ENCODE measurements around the gene DYNC1LI2.

DYNC1LI2 gene

DNA sequence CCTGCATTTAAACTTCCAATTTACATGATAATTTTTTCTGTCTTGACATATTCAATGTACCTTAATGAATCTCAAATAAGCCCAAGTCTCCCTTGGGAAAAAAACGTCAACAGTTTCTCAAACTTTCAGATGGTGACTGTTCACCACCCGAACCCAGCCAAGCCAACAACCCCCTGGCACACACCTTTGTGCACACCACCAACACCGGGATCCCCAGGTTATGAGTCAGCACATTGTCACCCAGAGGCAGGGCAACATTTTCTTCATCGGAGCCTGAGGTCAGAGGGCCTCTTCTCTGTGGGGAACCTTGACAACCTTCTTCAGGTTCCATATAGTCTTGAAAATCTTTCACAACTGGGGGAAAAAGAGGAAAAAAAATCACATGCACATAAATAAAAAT is 15.5 kb downstream of the DYNC1LI2 start:
- DNase-seq: no peak

- no peak for DNase-seq
Measured at GRCh38 chr16:66731101-66731500, 20.3 kb downstream of the DYNC1LI2 start.

DNA sequence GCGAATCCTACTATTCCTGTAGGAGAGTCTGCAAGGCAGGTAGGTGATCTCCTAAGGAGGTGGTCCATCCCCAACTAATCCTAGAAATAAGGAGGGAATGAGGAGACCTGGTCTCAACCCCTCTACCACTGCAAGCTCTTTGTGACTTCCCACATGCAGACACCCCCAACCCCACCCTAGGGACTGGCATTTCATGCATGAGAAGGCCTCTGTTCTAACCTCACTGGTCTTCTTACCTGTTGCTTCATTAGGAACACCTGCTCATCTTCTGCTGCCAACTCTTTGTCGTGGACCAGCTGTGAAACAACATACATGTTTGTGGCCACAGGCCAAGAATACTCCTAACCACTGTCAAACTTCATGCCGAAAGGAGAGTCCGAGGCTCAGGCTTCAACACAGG is 22.6 kb downstream of the DYNC1LI2 start:
- no peak for DNase-seq

DNA sequence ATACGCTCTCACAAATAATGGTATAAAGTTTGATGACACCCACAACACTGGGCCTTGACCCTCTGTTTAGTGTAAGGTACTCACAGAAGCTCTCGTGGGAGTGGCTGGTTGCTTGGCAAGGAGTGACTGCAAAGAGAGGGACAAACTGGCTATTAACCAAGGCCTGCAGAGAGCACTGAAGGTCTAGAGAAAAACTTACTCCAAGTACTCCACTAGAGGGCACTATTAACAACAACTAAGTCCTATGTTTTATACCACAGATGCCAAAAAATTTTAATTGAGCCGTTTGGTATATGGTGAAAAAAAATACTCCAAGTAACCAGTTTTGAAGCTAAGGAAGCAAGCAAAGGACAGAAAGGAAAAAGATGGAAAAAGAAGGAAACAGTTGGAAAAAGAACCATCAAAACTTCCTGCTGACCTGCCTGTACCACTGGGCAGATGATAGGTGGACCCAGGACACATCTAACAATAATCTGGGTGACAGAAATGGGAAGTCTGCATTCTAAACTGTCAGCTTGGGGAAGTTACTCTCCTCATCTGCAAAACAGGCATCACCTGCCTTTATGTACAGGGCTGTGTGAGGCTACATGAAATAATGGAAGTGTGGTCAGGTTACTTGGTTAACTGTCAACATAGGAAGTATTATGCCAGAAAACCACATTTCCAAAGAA is 23.2 kb downstream of the DYNC1LI2 start:
- peak; percentile 12 for DNase-seq

DNA sequence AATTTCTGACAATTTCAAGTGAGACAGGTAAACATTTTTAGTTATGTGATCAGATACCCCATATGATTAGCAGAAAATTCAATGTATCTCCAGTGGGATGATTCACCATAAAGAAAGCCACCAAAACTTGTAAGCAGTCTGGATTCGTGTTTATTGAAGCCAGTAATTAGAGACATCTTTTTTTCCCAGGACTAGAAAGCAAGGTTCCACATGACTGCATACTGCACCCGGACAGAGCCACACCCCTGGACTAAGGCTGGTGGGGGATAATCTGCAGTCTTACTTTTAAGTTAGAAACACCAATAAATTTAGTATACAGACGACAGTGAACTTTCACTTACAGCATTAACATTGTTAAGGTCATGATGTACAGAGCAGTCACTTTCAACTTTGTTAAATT is 30.6 kb downstream of the DYNC1LI2 start:
- DNase-seq: no peak

GRCh38 chr16:66719246-66719645 is 32.2 kb downstream of the DYNC1LI2 start:
- DNase-seq: no peak

DNA sequence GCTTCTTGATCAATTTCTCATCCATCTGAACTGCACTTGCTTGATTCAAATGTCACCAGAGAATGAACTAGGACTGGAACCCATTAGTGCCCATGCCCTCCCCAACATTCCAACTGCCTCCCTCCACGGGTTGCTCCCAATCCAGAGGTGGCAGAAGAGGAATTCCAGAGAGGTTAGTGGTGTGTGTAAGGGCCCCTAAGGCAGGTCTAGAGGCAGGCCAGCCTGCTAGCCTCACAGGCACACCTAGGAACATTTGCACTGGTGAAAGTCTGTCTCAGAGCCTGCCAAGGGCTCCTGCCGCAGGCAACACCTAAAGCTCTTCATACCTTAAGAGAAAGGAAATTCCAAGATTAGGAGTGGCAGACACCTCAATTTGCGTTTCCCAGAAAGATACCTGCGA is 33.6 kb downstream of the DYNC1LI2 start:
- no peak for DNase-seq

- no peak for DNase-seq
Measured at GRCh38 chr16:66717112-66717675, 34.2 kb downstream of the DYNC1LI2 start.

DNA sequence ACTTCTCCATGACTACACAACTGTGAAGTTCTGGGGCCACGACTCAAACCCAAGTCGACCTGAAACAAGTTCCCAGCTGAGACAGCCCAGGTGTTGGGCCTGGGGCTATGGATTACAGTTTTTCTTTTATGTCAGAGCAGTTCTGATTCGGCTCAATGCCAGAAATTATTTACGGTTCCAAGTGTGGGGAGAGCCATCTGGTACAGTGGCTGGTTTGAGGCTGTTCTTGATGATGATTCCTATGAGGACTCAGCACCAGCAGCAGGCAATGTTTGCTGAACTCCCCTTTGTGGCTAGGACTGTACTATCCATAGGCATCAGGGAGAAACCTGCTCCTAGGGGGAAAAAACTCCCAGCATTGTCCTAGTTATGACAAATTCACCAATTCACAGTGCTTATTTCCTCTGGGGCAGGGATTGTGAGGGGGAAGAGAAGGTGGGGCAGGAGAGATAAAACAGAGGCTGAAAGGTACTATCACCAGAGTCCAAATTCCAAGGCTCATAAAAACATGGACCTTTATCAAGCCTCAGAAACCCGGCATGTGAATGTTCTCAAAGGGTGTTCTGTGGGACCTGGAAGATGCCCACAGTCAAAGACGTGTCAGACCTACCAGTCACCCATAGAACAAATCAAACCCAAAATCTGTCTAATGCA is 36.6 kb downstream of the DYNC1LI2 start:
- peak; percentile 14 for DNase-seq

- DNase-seq: no peak
Measured at GRCh38 chr16:66714062-66714461, 37.3 kb downstream of the DYNC1LI2 start.

- no peak for DNase-seq
Measured at GRCh38 chr16:66713076-66713475, 38.3 kb downstream of the DYNC1LI2 start.

DNA sequence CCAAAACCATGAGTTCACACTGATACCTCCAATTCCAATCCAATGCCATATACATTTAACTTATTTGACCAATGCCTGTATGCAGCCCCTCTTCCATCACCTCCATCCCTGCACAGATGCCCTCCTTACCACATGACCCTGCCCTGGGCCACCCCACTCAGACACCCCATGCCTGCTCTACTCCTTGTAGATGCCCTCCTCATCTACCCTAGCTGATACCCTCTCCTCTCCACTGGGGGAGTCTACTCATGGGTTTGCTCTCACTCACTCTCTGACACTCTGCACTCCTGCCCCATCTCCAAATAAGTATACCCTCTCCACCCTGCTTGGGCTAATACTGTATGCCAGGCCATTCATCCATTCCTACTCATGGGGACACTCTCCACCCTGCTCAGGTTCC is 38.9 kb downstream of the DYNC1LI2 start:
- no peak for DNase-seq

DNA sequence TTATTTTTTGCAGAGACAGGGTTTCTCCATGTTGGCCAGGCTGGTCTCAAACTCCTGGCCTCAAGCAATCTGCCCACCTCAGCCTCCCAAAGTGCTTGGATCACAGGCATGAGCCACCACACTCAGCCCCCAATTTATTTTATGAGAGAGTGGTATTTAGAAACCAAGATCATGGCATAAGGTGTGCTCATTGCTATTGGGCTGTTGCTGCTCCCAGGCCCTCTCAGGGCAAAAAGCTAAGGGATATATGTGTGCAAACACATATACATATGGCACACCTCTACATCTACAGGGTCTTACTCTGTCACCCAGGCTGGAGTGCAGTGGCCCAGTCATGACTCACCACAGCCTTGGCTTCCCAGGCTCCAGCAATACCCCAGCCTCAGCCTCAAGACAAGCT is 39.8 kb downstream of the DYNC1LI2 start:
- DNase-seq: no peak

DNA sequence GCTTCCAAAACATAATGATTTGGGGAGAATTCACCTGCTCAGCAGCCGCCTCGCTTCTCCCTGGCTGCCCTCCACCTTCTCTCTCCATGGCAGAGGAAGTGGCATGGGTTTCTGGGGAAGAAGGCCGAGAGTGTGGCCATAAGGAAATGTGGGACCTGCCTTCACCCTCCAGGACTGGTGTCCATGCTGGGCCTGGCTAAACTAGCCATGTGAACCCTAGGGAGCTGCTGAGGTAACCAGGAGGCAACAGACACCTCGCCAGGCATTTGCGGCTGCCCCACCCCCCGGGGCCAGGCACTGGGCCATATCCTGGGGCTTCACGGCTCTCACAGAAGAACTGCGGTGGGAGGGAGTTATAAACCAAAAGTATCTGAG is 44.9 kb downstream of the DYNC1LI2 start:
- no peak for DNase-seq

GRCh38 chr16:66705790-66706505 is 45.5 kb downstream of the DYNC1LI2 start:
- no peak for DNase-seq

DNA sequence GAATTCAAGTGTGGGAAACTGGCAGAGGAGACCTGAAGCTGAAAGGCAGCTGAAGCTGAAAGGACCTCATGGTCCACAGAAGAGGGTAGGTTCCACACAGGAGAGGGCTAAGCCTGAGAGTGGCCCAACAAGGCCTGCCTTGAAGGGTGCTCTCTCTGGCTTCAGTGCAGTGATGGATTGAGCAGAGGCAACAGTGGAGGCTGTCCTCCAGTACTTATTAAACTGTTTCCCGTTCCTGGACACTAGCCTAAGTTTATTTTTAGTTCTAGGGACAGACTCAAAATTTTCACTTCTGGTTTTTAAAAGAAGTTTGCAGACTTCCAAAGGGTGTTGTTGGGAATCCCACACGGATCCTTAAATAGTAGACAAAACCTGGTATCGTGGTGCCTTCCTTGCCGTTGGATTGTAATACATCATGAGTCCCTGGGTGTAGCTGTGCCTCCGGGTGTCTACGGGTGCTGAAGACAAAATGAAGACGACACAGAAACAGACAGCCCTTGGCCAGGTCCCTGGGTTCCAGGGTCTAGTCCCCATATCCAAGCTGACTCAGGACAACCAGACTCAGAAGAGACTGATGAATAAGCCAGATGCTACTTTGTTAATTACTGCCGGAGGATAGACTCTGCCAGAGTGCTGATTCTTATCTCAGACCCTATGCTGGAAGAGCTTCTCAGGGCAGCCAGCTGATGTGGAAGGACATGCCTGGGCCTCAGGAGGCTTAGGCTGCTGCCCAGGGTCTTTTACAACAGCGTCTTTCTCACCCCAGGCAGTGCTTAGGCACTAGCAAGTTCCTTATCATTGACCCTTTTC is 47.8 kb downstream of the DYNC1LI2 start:
- DNase-seq: no peak

GRCh38 chr16:66701516-66701915 is 49.9 kb downstream of the DYNC1LI2 start:
- DNase-seq: no peak

GRCh38 chr16:66701026-66701425 is 50.4 kb downstream of the DYNC1LI2 start:
- no peak for DNase-seq

DNA sequence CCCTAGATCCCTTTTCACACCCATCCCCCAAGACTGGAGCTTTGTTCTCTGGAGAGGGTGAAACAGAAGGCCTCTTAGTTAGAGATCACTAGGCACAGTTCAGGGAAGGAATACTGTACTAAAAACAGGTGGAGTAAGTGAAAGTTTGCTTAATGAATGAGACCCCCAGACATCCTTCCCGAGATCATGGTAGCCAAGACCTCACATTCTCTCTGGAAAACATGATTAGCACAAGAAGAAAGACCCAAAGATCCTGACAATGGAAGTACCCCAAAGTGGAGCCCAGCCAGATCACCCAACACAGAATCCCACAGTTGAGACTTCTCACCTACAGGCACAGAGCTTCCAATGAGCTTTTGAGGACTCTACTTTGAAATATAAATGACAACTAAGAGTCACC is 51.5 kb downstream of the DYNC1LI2 start:
- DNase-seq: no peak

GRCh38 chr16:66698046-66698445 is 53.4 kb downstream of the DYNC1LI2 start:
- DNase-seq: no peak

DNA sequence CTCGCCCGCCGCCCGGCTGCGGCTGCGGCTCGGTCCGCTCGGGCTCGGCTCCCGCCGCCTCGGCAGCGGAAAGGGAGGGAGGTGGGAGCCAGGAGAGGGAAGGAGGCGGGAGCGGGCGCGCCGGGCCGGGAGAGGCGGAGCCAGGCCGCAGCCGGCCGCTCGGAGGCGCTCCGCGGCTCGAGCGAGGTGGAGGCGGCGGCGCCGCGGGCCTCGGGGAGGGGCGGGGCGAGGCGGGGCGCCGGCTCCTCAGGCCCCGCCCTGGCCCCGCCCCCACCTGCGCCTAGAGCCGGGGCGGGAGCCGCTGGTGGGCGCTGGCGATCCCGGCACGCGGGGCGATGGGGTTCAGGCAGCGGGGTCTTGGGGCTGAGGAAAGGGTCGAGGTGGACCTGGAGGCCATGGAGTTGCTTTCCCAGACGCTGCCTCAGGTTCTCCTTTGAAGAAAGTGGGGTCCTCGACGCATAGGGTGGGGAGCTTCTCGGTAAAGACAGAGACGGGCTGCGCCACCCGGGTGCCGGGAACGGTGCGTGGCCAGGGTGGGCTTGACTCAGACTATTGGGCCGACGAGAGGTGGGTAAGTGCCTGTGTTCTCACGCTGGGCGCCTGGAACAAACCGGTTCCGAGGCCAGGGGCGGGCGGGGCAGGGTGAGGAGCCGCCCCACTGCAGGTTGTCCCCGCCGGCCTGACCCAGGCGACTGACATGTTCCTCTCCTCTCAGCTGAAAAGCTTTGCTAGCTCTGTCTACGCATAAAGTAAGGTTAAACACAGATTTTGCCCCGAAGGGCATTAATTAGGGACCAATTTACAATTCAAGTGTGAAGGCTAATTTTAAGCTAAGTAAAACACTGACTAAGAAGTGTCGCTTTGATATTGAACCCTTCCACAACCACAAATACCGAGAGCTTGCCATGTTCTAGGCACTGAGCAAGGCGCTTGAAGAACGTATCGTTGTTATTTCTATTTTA is 54.5 kb downstream of the DYNC1LI2 start, which contains the start of gene CMTM4:
Gene CMTM4 (minus strand): TSS at position 75 of the 962 bp plus-strand sequence. CDS start 218 bp downstream, outside the sequence.
- no peak for DNase-seq

Measured in NCI-H2081 treated with DMSO at 0.1 percent for 48 hours (cell line).